DOHH2 (cell line): ENCODE data around the gene FGD4.
A peak's percentile ranks its signal among the peaks of the same experiment; 100 is the strongest.

ENCODE experiments used
- H3F3A ChIP-seq: fragments of 200-600 bp; sonication (generic), shearing (Covaris generic); 2 replicates; pipeline ENCODE4 v1.6.0; 2016; ENCODE audit warnings: antibody characterized with exemption, mild to moderate bottlenecking; ENCODE audit not compliant: control insufficient read depth, insufficient read depth
- H3K27ac ChIP-seq: fragments of 200-600 bp; sonication (generic); 2 replicates; pipeline ENCODE4 v1.5.1; 2014; ENCODE audit warnings: low read depth, mild to moderate bottlenecking, low read length, moderate library complexity
- H3K27me3 ChIP-seq: fragments of 200-600 bp; sonication (generic); 2 replicates; pipeline ENCODE4 v1.6.1; 2014; ENCODE audit warnings: mild to moderate bottlenecking, low read length, mixed read lengths; ENCODE audit not compliant: control insufficient read depth
- H3K36me3 ChIP-seq: fragments of 200-600 bp; sonication (generic); 2 replicates; pipeline ENCODE4 v1.6.1; 2014; ENCODE audit warnings: mild to moderate bottlenecking, low read length, moderate library complexity, mixed read lengths; ENCODE audit not compliant: control insufficient read depth
- H3K4me1 ChIP-seq: fragments of 200-600 bp; sonication (generic); 2 replicates; pipeline ENCODE4 v1.6.1; 2014; ENCODE audit warnings: mild to moderate bottlenecking, low read length, mixed read lengths; ENCODE audit not compliant: control insufficient read depth
- H3K4me2 ChIP-seq: fragments of 200-600 bp; sonication (generic); 2 replicates; pipeline ENCODE4 v1.6.0; 2014; ENCODE audit warnings: mild to moderate bottlenecking, low read length, moderate library complexity
- H3K4me3 ChIP-seq: fragments of 200-600 bp; sonication (generic); 2 replicates; pipeline ENCODE4 v1.5.1; 2014; ENCODE audit warnings: mild to moderate bottlenecking, low read length, mixed read lengths
- H3K79me2 ChIP-seq: fragments of 200-600 bp; sonication (generic); 2 replicates; pipeline ENCODE4 v1.6.1; 2014; ENCODE audit warnings: mild to moderate bottlenecking, low read length, mixed read lengths; ENCODE audit not compliant: control insufficient read depth
- H3K9me2 ChIP-seq: fragments of 200-600 bp; sonication (generic); replicated peaks from 2 replicates; pipeline ENCODE4 v1.6.1; 2014; ENCODE audit warnings: mild to moderate bottlenecking, low read length, mixed read lengths; ENCODE audit not compliant: control insufficient read depth
- H3K9me3 ChIP-seq: fragments of 200-600 bp; sonication (generic); 2 replicates; pipeline ENCODE4 v1.6.1; 2014; ENCODE audit warnings: antibody characterized with exemption, low read length, mixed read lengths; ENCODE audit not compliant: control insufficient read depth, insufficient read depth
- H4K20me1 ChIP-seq: fragments of 200-600 bp; sonication (generic); 2 replicates; pipeline ENCODE4 v1.6.0; 2014; ENCODE audit warnings: low read depth, mild to moderate bottlenecking, antibody characterized with exemption, low read length, moderate library complexity; ENCODE audit not compliant: control insufficient read depth, insufficient read depth
- CTCF ChIP-seq: fragments of 200-600 bp; sonication (generic); IDR thresholded peaks from one replicate; pipeline ENCODE4 v1.5.1; 2014; ENCODE audit warnings: antibody characterized with exemption, mild to moderate bottlenecking, low read depth, low read length; ENCODE audit not compliant: poor library complexity, severe bottlenecking
- EZH2phosphoT487 ChIP-seq: fragments of 200-600 bp; sonication (generic); IDR thresholded peaks from 2 replicates; pipeline ENCODE4 v1.6.1; 2017; ENCODE audit warnings: borderline replicate concordance, mild to moderate bottlenecking, antibody characterized with exemption, low read length, moderate library complexity, mixed read lengths

Gene FGD4

GRCh38 chr12:32489070-32489469, 89.7 kb downstream of the FGD4 start:
- Histone ChIP-seq H4K20me1 (no peaks in the 10 kb centered on the region), H3K27ac (no peak overlapping the region), H3K4me1 (peaks cover 48% of the 10 kb centered on the region), H3K36me3 (no peaks in the 10 kb centered on the region), H3K27me3 (no peaks in the 10 kb centered on the region), H3F3A (peaks cover 10% of the 10 kb centered on the region), H3K4me2 (no peak overlapping the region), H3K79me2 (no peaks in the 10 kb centered on the region), H3K9me2 (no peaks in the 10 kb centered on the region), H3K4me3 (no peak overlapping the region), H3K9me3 (no peaks in the 10 kb centered on the region)
- TF ChIP-seq EZH2phosphoT487 (no peak), CTCF (no peak)

DNA sequence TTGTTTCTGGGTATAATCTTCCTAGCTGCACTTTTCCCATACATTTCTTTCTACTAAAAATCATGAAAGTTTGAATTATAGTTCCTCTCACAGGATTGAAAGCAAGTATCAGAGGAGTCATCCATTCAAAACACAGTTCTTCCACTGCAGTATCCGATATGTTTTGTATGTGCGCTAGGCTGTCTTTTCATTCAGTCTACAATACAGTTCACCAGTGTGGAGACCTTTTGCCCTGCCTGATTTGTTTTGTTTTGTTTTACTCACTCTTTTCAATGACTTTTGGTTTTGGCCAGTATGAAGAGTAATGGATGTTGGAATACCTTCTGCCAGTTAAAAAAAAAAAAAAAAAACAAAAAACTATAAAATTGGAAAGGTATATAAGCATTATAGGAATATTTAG, 91.4 kb downstream of the FGD4 start:
- H3K4me2 ChIP-seq = no peak overlapping the region
- no peaks in the 10 kb centered on the region for H3K9me2 ChIP-seq
- no peaks in the 10 kb centered on the region for H3K9me3 ChIP-seq
- H4K20me1 ChIP-seq = no peaks in the 10 kb centered on the region
- no peak overlapping the region for H3K27ac ChIP-seq
- TF ChIP-seq EZH2phosphoT487 (no peak), CTCF (no peak)
- H3F3A ChIP-seq = peaks cover 14% of the 10 kb centered on the region
- H3K27me3 ChIP-seq = no peaks in the 10 kb centered on the region
- H3K36me3 ChIP-seq = no peaks in the 10 kb centered on the region
- peaks cover 60% of the 10 kb centered on the region for H3K4me1 ChIP-seq
- H3K79me2 ChIP-seq = no peaks in the 10 kb centered on the region
- no peak overlapping the region for H3K4me3 ChIP-seq

- Histone ChIP-seq H3K27ac (no peak overlapping the region), H3F3A (peaks cover 19% of the 10 kb centered on the region), H3K9me3 (no peaks in the 10 kb centered on the region), H3K27me3 (no peaks in the 10 kb centered on the region), H3K4me3 (no peak overlapping the region), H3K4me1 (peaks cover 67% of the 10 kb centered on the region), H3K36me3 (no peaks in the 10 kb centered on the region), H3K4me2 (peak overlapping the region; percentile 62), H3K9me2 (no peaks in the 10 kb centered on the region), H3K79me2 (no peaks in the 10 kb centered on the region), H4K20me1 (no peaks in the 10 kb centered on the region)
- TF ChIP-seq CTCF = no peak
- no peak for TF ChIP-seq EZH2phosphoT487
Observed at GRCh38 chr12:32493282-32493681, 93.9 kb downstream of the FGD4 start.

DNA sequence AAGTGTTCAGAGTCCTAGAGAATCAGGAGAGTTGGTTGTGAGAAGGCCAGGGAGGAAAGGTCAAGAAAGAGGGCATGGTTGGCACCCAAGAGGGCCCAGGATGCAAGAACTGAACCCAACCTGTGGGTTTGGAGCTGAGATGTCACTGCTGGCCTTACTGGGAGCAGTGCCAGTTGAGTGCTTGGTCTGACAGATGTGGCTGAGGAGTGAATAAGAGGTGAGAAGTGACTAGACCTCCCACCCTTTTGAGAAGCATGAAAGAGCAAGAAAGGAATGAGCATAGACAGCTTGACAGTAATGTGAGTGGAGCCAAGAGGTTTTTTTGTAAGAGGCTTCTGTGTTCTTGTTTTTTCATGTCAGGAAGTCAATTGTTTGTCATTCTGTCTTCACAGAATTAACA, 95.3 kb downstream of the FGD4 start:
- Histone ChIP-seq H3K4me1 (peaks cover 67% of the 10 kb centered on the region), H3F3A (peaks cover 19% of the 10 kb centered on the region), H3K4me2 (peak overlapping the region; percentile 62), H3K27ac (peak overlapping the region; percentile 49), H3K79me2 (no peaks in the 10 kb centered on the region), H3K27me3 (no peaks in the 10 kb centered on the region), H4K20me1 (no peaks in the 10 kb centered on the region), H3K4me3 (peak overlapping the region; percentile 40), H3K9me2 (no peaks in the 10 kb centered on the region), H3K36me3 (no peaks in the 10 kb centered on the region), H3K9me3 (no peaks in the 10 kb centered on the region)
- no peak for TF ChIP-seq EZH2phosphoT487
- TF ChIP-seq CTCF = no peak
